ENCODE data around the gene RBM20.

- TF ChIP-seq EZH2 (IDR thresholded peaks at IDR 0.05) = no peak
- TF ChIP-seq, protein P1, sequence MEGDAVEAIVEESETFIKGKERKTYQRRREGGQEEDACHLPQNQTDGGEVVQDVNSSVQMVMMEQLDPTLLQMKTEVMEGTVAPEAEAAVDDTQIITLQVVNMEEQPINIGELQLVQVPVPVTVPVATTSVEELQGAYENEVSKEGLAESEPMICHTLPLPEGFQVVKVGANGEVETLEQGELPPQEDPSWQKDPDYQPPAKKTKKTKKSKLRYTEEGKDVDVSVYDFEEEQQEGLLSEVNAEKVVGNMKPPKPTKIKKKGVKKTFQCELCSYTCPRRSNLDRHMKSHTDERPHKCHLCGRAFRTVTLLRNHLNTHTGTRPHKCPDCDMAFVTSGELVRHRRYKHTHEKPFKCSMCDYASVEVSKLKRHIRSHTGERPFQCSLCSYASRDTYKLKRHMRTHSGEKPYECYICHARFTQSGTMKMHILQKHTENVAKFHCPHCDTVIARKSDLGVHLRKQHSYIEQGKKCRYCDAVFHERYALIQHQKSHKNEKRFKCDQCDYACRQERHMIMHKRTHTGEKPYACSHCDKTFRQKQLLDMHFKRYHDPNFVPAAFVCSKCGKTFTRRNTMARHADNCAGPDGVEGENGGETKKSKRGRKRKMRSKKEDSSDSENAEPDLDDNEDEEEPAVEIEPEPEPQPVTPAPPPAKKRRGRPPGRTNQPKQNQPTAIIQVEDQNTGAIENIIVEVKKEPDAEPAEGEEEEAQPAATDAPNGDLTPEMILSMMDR (IDR thresholded peaks at IDR 0.05) = no peak
These were observed 196.8 kb downstream of the RBM20 start for GRCh38 chr10:110840923-110841428.

All from neural progenitor cell (in vitro differentiated cells).